HepG2 (cell line): Measurements from ENCODE around the gene TMED9. TPM values are rescaled to one million over a fixed set of nuclear protein-coding genes. Genes with fewer than 3 reads are reported as not detected.

Experiments
- ATAC-seq: fragments of 200-7000 bp; cut with Tn5 transposase; 3 replicates; pipeline ENCODE4 v1.9.1; 2020; ENCODE audit warnings: mild to moderate bottlenecking, moderate library complexity
- BruUV-seq: library from RNA; stranded (reverse); fragments of 400-500 nt; replicated peaks from 2 replicates; lab custom pipeline; 2021; lab: Mats Ljungman, UMichigan
- CTCF ChIA-PET: fragments of 300-600 bp; formaldehyde crosslinking; extraction: SDS; loops from one replicate; lab custom pipeline; 2021; ENCODE audit warnings: low total read pairs, inconsistent platforms, low intra/inter-chr PET ratio; lab: Yijun Ruan, JAX
- POLR2A ChIA-PET: fragments of 350-600 bp; sonication (Branson Sonifier 250); formaldehyde crosslinking; loops from one replicate; lab custom pipeline; 2020; ENCODE audit warnings: antibody characterized with exemption, inconsistent platforms; lab: Yijun Ruan, JAX
- DNase-seq: peaks from one replicate; pipeline ENCODE4 v3.0.0-alpha.2; 2015; ENCODE audit warnings: low spot score
- FAIRE-seq: peaks from 3 replicates; lab custom pipeline; 2011; peaks lifted over from hg19 to GRCh38; lab: Jason Lieb, UNC
- H2AFZ ChIP-seq: one replicate; pipeline ENCODE4 v1.6.1; 2011; ENCODE audit warnings: low read length, inconsistent platforms
- H3K27ac ChIP-seq: fragments of 300-600 bp; 3 replicates; pipeline ENCODE4 v1.8.0; 2011; ENCODE audit warnings: mixed run types, mild to moderate bottlenecking, mixed read lengths, low read length, inconsistent platforms; ENCODE audit not compliant: insufficient read depth; ENCODE audit errors: extremely low read length
- H3K27me3 ChIP-seq, 2 experiments: fragments of 200-600 bp in 1 of 2; 2 replicates in 1 of 2; 3 replicates in 1 of 2; pipeline versions ENCODE4 v1.6.0 to v1.8.0; 2011; ENCODE audit warnings: low read length in 2 of 2, mild to moderate bottlenecking in 2 of 2, moderate library complexity in 2 of 2, inconsistent platforms in 1 of 2; ENCODE audit not compliant: insufficient read depth in 2 of 2, control insufficient read depth in 1 of 2
- H3K36me3 ChIP-seq, 2 experiments: fragments of 200-600 bp in 1 of 2; replicated peaks in 1 of 2; 2 replicates in 1 of 2; 3 replicates in 1 of 2; pipeline versions ENCODE4 v1.5.1 to v1.8.0; 2011; ENCODE audit warnings: low read length in 2 of 2, inconsistent platforms in 1 of 2; ENCODE audit not compliant: insufficient read depth in 2 of 2, control insufficient read depth in 1 of 2
- H3K4me1 ChIP-seq: 2 replicates; pipeline ENCODE4 v1.5.1; 2012; ENCODE audit warnings: low read length, inconsistent platforms; ENCODE audit not compliant: insufficient read depth
- H3K4me2 ChIP-seq: 2 replicates; pipeline ENCODE4 v1.6.0; 2011; ENCODE audit warnings: low read depth, low read length, inconsistent platforms
- H3K4me3 ChIP-seq, 3 experiments: fragments of 200-600 bp in 1 of 3; sonication (generic), shearing (Covaris generic) in 1 of 3; replicated peaks in 1 of 3; 2 replicates each; pipeline ENCODE4 v1.5.1; 2011 to 2016; ENCODE audit warnings: low read length in 3 of 3, inconsistent platforms in 2 of 3, low read depth in 2 of 3, mild to moderate bottlenecking in 2 of 3, control low read depth in 1 of 3, mixed read lengths in 1 of 3; ENCODE audit not compliant: insufficient read depth in 1 of 3
- H3K79me2 ChIP-seq: one replicate; pipeline ENCODE4 v1.6.1; 2011; ENCODE audit warnings: low read length, inconsistent platforms; ENCODE audit not compliant: insufficient read depth
- H3K9ac ChIP-seq: 2 replicates; pipeline ENCODE4 v1.6.0; 2011; ENCODE audit warnings: mild to moderate bottlenecking, low read depth, low read length, inconsistent platforms; ENCODE audit not compliant: insufficient read depth
- H3K9me3 ChIP-seq: 2 replicates; pipeline ENCODE4 v1.5.1; 2012; ENCODE audit warnings: mild to moderate bottlenecking, low read length
- H4K20me1 ChIP-seq: 2 replicates; pipeline ENCODE4 v1.6.0; 2011; ENCODE audit warnings: inconsistent platforms, mild to moderate bottlenecking, low read length, moderate library complexity; ENCODE audit not compliant: insufficient read depth
- ATRX ChIP-seq: sonication (generic); formaldehyde crosslinking; IDR thresholded peaks from 2 replicates; pipeline ENCODE4 v1.4.0; 2020; ENCODE audit warnings: missing genetic modification reagents, borderline replicate concordance
- CBX5 ChIP-seq: sonication (generic); formaldehyde crosslinking; IDR thresholded peaks from 2 replicates; pipeline ENCODE4 v1.4.0; 2020; ENCODE audit warnings: missing genetic modification reagents, borderline replicate concordance
- CEBPZ ChIP-seq: IDR thresholded peaks from 2 replicates; pipeline ENCODE4 v1.6.1; 2012; ENCODE audit warnings: low read length, improper control_type of control experiment
- ISX ChIP-seq: sonication (generic); formaldehyde crosslinking; conservative IDR thresholded peaks from 2 replicates; pipeline ENCODE4 v1.5.0; 2020; ENCODE audit warnings: missing genetic modification reagents
- ZXDC ChIP-seq: sonication (generic); formaldehyde crosslinking; IDR thresholded peaks from 2 replicates; pipeline ENCODE4 v1.5.0; 2020; ENCODE audit warnings: mild to moderate bottlenecking, missing genetic modification reagents
- WGBS: methylation state at CpG from one replicate; pipeline ENCODE4 v1.1.6; 2017; ENCODE audit warnings: low lambda C conversion rate; 5-methylcytosine and 5-hydroxymethylcytosine counted together
- in situ Hi-C: cut with HindIII; loops from 2 replicates; pipeline ENCODE4 v1.10.0; 2017; ENCODE audit warnings: low pct_unique_long_range_greater_than_20kb; ENCODE audit not compliant: extremely low pct_ligation_motif_present
- intact Hi-C: fragments of 100-400 bp; cut with micrococcal nuclease; formaldehyde crosslinking; loops from one replicate; pipeline ENCODE4 v1.10.0; 2022; ENCODE audit not compliant: unreplicated experiment
- polyA plus RNA-seq, 8 experiments: library from polyadenylated mRNA; depleted of rRNA in 3 of 8; stranded (reverse) in 7 of 8; unstranded in 1 of 8; fragments of >200 nt; fragmentation: Illumina TruSeq in 4 of 8; extraction: Trizol in 4 of 8; gene quantifications; 2 replicates each; pipeline versions ENCODE4 v1.2.1 to v1.2.3, GENCODE V29; 2011 to 2016; ENCODE audit warnings: low read depth in 4 of 8, missing spikeins in 1 of 8, mixed read lengths in 1 of 8; ENCODE audit not compliant: insufficient read depth in 1 of 8
- total RNA-seq, 5 experiments: library from RNA; depleted of rRNA; stranded (reverse); fragments of >200 nt; fragmentation: Illumina TruSeq; extraction: Trizol; gene quantifications; 2 replicates each; pipeline ENCODE4 v1.2.3, GENCODE V29; 2016; ENCODE audit warnings: low read depth in 1 of 5
- TF ChIP-seq, protein P1 (sequence below): sonication (generic); formaldehyde crosslinking; IDR thresholded peaks from 2 replicates; pipeline ENCODE4 v1.5.0; 2020; ENCODE audit warnings: missing genetic modification reagents
- TF ChIP-seq, protein P2 (sequence below): sonication (generic); formaldehyde crosslinking; conservative IDR thresholded peaks from 2 replicates; pipeline ENCODE4 v1.4.0; 2020; ENCODE audit warnings: mild to moderate bottlenecking, missing genetic modification reagents, moderate library complexity
- TF ChIP-seq, protein P3 (sequence below): sonication (generic); formaldehyde crosslinking; IDR thresholded peaks from 2 replicates; pipeline ENCODE4 v1.5.1; 2020; ENCODE audit warnings: missing genetic modification reagents, mild to moderate bottlenecking, borderline replicate concordance

Gene TMED9
- total and polyA plus RNA-seq, 2 of the 13 experiments (the other 11 are each of a cell fraction or from before 2014, with no cell fraction given): 161 to 350 TPM

- Histone ChIP-seq H3K4me1 (peaks cover 9% of the 10 kb centered on the region), H3K36me3 (no peaks in the 10 kb centered on the region; a peak in 2 of 5 replicates), H3K27me3 (no peaks in the 10 kb centered on the region; a peak in 1 of 5 replicates), H3K9ac (no peak overlapping the region), H4K20me1 (no peaks in the 10 kb centered on the region), H3K79me2 (no peaks in the 10 kb centered on the region), H3K27ac (no peak overlapping the region), H3K4me2 (no peak overlapping the region), H3K9me3 (no peaks in the 10 kb centered on the region), H2AFZ (no peak overlapping the region), H3K4me3 (no peak overlapping the region)
- ChIA-PET POLR2A (interaction anchor here (1.2 to 1.9 kb wide), 2 partner anchors 9 to 17 kb away, joined by 3 to 6 read pairs; partner anchors contain the start of genes B4GALT7 and TMED9), CTCF (no interaction called here)
- ATAC-seq: no peak
- in situ Hi-C loops: loop anchor here (25.0 kb wide), 1 partner anchor 453 kb away; no protein-coding TSS in a partner anchor
- WGBS: 88% methylated on average over 5 of the region's 21 CpGs
- intact Hi-C loops: no loop called here
- no peak for FAIRE-seq
- BruUV-seq: no TSS peak
- no peak for DNase-seq
- TF ChIP-seq CEBPZ: no peak
- no peak for TF ChIP-seq ATRX (CRISPR knock-in tag)
- TF ChIP-seq ISX (CRISPR knock-in tag): no peak
- TF ChIP-seq, protein P1, sequence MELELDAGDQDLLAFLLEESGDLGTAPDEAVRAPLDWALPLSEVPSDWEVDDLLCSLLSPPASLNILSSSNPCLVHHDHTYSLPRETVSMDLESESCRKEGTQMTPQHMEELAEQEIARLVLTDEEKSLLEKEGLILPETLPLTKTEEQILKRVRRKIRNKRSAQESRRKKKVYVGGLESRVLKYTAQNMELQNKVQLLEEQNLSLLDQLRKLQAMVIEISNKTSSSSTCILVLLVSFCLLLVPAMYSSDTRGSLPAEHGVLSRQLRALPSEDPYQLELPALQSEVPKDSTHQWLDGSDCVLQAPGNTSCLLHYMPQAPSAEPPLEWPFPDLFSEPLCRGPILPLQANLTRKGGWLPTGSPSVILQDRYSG: no peak
- TF ChIP-seq, protein P2, sequence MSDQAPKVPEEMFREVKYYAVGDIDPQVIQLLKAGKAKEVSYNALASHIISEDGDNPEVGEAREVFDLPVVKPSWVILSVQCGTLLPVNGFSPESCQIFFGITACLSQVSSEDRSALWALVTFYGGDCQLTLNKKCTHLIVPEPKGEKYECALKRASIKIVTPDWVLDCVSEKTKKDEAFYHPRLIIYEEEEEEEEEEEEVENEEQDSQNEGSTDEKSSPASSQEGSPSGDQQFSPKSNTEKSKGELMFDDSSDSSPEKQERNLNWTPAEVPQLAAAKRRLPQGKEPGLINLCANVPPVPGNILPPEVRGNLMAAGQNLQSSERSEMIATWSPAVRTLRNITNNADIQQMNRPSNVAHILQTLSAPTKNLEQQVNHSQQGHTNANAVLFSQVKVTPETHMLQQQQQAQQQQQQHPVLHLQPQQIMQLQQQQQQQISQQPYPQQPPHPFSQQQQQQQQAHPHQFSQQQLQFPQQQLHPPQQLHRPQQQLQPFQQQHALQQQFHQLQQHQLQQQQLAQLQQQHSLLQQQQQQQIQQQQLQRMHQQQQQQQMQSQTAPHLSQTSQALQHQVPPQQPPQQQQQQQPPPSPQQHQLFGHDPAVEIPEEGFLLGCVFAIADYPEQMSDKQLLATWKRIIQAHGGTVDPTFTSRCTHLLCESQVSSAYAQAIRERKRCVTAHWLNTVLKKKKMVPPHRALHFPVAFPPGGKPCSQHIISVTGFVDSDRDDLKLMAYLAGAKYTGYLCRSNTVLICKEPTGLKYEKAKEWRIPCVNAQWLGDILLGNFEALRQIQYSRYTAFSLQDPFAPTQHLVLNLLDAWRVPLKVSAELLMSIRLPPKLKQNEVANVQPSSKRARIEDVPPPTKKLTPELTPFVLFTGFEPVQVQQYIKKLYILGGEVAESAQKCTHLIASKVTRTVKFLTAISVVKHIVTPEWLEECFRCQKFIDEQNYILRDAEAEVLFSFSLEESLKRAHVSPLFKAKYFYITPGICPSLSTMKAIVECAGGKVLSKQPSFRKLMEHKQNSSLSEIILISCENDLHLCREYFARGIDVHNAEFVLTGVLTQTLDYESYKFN (CRISPR knock-in tag): no peak
- TF ChIP-seq, protein P3, sequence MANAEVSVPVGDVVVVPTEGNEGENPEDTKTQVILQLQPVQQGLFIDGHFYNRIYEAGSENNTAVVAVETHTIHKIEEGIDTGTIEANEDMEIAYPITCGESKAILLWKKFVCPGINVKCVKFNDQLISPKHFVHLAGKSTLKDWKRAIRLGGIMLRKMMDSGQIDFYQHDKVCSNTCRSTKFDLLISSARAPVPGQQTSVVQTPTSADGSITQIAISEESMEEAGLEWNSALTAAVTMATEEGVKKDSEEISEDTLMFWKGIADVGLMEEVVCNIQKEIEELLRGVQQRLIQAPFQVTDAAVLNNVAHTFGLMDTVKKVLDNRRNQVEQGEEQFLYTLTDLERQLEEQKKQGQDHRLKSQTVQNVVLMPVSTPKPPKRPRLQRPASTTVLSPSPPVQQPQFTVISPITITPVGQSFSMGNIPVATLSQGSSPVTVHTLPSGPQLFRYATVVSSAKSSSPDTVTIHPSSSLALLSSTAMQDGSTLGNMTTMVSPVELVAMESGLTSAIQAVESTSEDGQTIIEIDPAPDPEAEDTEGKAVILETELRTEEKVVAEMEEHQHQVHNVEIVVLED: no peak
- TF ChIP-seq ZXDC (CRISPR knock-in tag): no peak
- TF ChIP-seq CBX5: no peak
Observed at GRCh38 chr5:177609076-177610059, 17.4 kb downstream of the TMED9 start.
